ENCODE data around the gene RPGRIP1. TPM values are rescaled to one million over a fixed set of nuclear protein-coding genes. Genes with fewer than 3 reads are reported as not detected.
A peak's percentile ranks its signal among the peaks of the same experiment; 100 is the strongest.

RPGRIP1 gene
- total RNA-seq, 1 donor from 2014 or later, result 1.7 TPM

GRCh38 chr14:21238823-21239518 is 40.9 kb upstream of the RPGRIP1 start:
- no peak for ATAC-seq
- intact Hi-C loops (cut with DNase I), result no loop called here
- Histone ChIP-seq H3K27me3 (no peaks in the 10 kb centered on the region), H3K36me3 (peaks cover 70% of the 10 kb centered on the region), H3K4me1 (peaks cover 69% of the 10 kb centered on the region), H3K27ac (no peak overlapping the region), H3K9me3 (no peaks in the 10 kb centered on the region), H3K4me3 (no peak overlapping the region)
- TF ChIP-seq CTCF (IDR thresholded peaks at IDR 0.05), result no peak
- DNase-seq, result no peak

- Histone ChIP-seq H3K27me3 (no peaks in the 10 kb centered on the region), H3K9me3 (no peaks in the 10 kb centered on the region), H3K4me3 (no peak overlapping the region), H3K27ac (no peak overlapping the region), H3K4me1 (peaks cover 69% of the 10 kb centered on the region), H3K36me3 (peaks cover 74% of the 10 kb centered on the region)
- intact Hi-C loops (cut with DNase I), result no loop called here
- ATAC-seq, result peak; percentile 52
- no peak for DNase-seq
- no peak for TF ChIP-seq CTCF (IDR thresholded peaks at IDR 0.05)
These were observed 39.5 kb upstream of the RPGRIP1 start for GRCh38 chr14:21240417-21240816.

DNA sequence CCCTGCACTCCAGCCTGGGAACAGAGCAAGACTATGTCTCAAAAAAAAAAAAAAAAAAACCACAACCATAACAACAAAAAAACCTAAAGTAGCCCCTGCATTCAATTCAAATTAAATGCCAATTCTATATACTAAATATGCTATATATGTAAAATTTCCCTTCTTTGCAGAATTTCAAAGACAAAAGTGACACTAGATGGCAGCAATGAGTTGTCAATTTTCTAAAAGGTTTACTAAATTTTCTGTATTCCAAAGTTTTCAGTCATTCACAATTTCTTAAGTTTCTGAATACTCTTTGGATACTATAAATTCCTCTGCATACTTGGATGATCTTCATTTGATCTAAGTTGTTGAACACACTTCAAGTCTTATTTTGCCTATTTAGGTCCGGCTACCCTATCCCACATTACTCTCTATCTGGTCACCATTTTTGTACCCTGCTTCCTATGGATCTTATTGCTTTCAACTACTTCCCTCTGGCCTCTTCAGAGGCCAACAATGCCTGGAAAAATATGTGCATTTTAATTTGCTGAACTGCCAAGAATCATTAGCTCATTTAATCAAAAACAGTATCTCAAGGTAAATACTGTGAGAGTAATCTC is 38.6 kb upstream of the RPGRIP1 start:
- Histone ChIP-seq H3K27ac (no peak overlapping the region), H3K4me1 (peaks cover 69% of the 10 kb centered on the region), H3K27me3 (no peaks in the 10 kb centered on the region), H3K4me3 (no peak overlapping the region), H3K9me3 (no peaks in the 10 kb centered on the region), H3K36me3 (peaks cover 73% of the 10 kb centered on the region)
- intact Hi-C loops (cut with DNase I), result no loop called here
- no peak for ATAC-seq
- DNase-seq, result no peak
- TF ChIP-seq CTCF (IDR thresholded peaks at IDR 0.05), result peak; percentile 47

- intact Hi-C loops (cut with DNase I), result no loop called here
- TF ChIP-seq CTCF (IDR thresholded peaks at IDR 0.05), result no peak
- Histone ChIP-seq H3K27me3 (no peaks in the 10 kb centered on the region), H3K4me3 (no peak overlapping the region), H3K9me3 (no peaks in the 10 kb centered on the region), H3K4me1 (peaks cover 61% of the 10 kb centered on the region), H3K36me3 (peaks cover 52% of the 10 kb centered on the region), H3K27ac (no peak overlapping the region)
- no peak for DNase-seq
- ATAC-seq, result peak; percentile 80
These were observed 35.3 kb upstream of the RPGRIP1 start for GRCh38 chr14:21244544-21244943.

GRCh38 chr14:21245813-21246212 is 34.1 kb upstream of the RPGRIP1 start:
- intact Hi-C loops (cut with DNase I), result no loop called here
- DNase-seq, result no peak

More at GRCh38 chr14:21245813-21246212, 34.1 kb upstream of the RPGRIP1 start:
- H3K9me3 ChIP-seq, result no peaks in the 10 kb centered on the region
- no peak for TF ChIP-seq CTCF (IDR thresholded peaks at IDR 0.05)
- peaks cover 51% of the 10 kb centered on the region for H3K4me1 ChIP-seq
- no peak overlapping the region for H3K27ac ChIP-seq
- H3K4me3 ChIP-seq, result no peak overlapping the region
- H3K27me3 ChIP-seq, result no peaks in the 10 kb centered on the region
- ATAC-seq, result no peak
- peaks cover 60% of the 10 kb centered on the region for H3K36me3 ChIP-seq
